ENCODE data around the gene TMBIM1.

- TF ChIP-seq POLR2A (IDR thresholded peaks at IDR 0.05), result no peak
- TF ChIP-seq CTCF (IDR thresholded peaks at IDR 0.05), result no peak
Measured at GRCh38 chr2:218278531-218279360, 13.6 kb downstream of the TMBIM1 start.
